ENCODE results near the gene DCXR.

DCXR gene

DNA sequence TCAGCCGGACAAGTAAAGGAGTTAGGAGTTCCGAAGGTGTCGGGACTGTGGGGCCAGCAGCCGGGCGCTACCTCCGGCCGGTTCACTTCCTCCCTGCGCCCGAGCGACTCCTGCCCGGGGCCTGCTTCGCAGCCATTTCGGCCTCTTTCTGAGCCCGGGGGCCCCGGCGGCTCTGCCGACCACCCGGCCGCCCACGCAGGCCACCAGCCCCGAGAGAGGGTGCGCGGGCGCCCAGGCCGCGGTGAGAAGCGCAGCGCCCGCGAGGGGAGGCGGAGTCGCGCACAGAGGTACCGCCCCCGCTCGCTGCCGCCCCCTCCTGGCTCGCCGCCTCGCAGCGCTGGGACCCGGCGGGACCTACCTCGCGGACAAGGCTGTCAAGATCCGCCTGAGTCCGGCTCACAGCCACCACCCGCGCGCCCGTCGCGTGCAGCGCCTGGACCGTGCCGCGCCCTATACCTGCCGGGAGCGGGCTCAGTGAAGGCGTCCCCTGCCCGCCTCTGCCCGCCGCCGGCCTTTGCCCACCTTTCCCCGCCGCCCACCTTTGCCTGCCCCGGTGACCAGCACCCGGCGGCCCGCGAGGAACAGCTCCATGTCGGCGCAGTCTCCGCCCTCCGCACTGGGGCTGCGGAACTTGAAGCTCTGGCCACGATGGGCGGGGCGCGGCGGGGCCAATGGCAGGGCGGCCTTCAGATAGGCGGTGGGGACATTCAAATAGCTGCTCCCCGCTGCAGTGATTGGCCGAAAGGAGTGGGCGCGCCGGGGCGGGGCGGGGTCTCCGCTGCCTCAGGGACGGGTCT lies at the start of gene DCXR:
Gene DCXR, minus strand, starts transcription at position 606 of the 797 bp plus-strand sequence. Its CDS starts 15 bp downstream, at position 591.
- peak; percentile 95 for DNase-seq

DNA sequence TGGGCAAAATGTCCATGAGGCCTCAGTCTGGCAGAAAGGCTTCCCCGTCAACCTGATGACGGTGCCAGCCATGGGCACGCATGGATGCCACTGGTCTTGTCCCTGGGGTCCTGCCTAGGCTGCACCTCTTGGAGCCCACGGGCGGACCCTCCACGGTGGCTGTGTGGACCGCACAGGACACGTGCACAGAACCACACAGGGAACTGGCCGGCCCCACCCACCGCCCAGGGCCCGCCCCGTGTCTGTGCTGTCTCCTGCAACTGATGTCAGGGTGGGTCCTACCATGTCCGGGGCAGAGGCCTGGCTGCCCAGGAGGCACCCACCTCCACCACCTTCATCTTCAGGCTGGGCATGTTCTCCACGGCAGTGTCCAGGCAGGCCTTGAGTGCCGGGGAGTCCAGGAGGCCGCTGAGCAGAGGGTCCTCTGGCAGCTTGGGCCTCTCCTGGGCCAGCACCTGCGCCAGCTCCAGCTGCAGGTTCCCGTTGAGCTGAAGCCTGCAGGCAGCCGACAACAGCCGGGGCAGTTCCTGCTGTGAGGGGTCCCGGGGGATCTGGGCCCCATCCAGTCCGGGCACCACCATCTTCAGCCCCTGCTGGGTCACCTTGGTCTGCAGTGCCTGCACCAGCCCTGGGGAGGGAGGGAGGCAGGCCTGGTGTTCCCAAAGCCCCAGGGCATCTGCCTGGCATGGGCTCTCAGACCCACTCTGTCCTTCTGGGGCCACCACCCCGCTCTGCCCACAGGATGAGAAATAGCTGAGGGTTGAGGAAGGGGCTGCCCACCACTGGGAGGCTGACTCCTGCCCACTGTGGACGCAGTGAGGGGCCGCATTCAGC lies 48.7 kb upstream of the DCXR start:
- DNase-seq = no peak

DNA sequence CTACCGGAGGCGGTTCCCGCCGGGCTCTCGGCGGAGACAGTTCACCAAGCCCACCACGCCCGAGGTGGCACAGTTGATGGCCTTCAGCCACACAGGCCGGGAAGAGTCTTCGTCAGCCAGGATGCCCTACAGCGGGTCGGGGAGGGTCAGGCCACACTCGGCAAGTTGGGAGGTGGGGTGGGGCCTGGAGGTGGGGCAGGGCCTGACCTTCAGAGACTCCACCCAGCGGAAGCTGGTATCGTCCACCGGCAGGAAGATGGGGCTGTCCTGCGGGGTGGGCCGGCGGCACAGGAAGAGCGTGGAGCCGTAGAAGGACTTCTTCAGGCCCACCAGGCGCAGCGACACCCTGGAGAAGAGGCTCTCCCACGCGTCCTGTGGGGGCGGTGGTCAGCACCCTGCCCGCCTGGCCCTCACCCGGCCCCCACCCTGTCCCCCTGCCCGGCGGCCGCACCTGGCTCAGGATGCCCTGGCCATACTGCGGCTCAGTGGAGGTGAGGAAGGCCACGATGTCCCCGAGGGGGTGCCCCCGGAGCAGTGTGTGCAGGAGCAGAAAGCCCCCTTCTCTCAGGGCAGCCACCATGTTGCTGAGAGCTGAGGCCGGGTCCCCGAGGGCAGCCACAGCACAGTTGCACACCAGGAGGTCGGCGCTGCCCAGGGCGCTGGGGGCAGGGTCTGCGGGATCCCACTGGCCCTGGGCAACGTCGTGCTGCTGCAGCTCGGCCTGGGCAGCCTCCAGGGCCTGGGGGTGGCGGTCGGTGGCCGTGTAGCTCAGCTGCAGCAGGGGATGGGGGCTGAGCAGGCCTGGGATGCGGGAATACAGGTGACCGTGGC lies 47.7 kb upstream of the DCXR start:
- DNase-seq = no peak

DNA sequence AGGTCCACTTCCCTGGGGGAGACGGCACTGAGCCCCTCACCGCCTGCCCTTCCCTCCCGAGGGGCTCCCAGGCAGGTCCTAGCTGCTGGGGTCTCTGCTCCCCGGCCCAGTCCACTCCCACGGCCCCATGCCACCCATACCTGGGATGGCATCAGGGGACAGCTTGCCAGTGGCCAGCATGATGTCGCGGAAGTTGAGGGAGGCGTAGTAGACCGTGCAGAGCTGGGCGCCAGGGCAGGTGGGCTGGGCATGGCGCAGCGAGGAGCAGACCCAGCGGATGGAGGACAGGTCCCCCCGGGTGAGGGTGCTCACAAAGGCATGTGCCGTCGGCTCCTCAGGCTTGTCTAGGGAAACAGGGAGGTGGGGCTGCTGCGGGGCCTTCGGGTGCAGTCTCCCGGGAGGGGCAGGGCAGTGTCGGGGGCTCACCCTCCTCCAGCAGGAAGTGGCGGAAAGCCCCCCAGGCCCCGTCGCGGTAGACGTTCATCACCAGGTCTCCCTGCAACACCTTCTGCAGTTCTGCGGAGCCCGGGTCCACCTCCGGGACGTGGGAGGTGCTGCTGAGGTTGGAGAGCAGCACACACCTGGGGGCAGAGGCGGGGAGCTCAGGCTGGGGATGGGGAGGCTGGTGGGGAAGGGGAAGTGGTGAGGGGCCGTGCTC lies 47.0 kb upstream of the DCXR start:
- no peak for DNase-seq

DNA sequence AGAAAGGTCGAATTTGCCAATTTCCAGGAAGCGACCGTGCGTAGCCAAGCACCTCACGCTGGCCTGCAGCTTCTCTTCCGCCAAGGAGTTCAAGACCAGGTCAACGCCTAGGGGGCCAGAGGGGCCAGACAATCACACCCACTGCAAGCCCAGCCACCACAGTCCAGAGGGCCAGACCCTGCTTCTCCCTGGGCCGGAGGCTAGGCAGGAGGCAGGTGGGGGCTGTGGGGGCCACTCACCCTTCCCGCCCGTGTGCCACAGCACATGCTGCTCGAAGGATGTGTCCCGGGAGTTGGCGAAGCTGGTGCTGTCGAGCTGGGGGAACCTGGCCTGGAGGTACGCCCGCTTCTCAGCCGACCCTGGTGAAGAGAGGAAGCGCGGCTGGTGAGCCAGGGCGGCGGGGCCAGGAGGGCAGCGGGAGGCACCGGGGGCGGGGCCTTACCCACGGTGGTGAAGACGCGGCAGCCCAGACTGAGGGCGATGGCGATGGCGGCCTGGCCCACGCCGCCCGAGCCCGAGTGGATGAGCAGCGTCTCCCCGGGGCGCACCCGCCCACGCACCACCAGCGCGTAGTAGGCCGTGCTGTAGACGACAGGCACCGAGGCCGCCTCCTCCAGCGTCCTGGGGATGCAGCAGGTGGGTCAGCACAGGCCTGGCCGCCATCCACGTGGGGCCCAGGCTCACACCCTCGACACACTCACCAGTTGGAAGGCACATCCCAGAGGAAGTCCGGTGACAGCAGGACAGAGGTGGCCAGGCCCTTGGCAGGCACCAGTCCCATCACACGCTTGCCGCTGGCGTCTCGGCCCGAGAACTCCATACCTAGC lies 46.2 kb upstream of the DCXR start:
- DNase-seq = no peak

DNA sequence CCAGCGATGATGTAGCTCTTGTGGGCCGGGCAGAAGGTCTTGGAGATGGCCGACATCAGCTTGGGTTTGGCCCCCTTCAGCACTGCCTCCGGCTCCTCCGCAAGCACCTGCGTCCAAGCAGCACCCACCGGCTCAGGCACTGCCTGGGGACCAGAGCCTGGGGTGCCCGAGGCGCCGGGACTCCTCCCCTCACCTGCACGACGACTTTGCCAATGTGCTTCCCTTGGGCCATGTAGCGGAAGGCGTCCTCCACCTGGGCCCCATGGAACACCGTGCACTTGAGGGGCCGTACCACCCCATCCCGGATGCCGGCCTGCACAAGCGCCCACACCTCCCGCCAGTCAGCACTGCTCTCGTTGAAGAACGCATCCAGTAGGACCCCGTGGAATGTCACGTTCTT lies 45.5 kb upstream of the DCXR start:
- no peak for DNase-seq

DNA sequence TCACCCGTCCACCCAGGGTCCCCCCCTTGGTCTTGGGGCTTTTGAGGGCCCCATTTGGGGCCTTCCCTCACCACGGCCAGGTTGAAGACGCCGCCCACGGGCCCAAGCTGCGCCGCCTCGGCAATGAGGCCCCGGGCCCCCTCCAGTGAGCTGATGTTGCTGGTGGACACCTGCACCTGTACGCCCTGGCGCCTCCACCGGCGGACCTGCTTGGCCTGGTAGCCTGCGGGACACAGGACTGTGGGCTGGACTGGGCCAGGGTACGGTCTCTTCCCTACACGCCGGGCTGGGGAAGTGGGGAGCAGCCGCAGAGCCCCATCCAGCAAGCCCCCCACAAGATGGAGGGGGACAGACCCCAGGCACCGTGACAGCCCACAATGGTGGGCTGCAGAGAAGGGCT lies 45.0 kb upstream of the DCXR start:
- DNase-seq = no peak

DNA sequence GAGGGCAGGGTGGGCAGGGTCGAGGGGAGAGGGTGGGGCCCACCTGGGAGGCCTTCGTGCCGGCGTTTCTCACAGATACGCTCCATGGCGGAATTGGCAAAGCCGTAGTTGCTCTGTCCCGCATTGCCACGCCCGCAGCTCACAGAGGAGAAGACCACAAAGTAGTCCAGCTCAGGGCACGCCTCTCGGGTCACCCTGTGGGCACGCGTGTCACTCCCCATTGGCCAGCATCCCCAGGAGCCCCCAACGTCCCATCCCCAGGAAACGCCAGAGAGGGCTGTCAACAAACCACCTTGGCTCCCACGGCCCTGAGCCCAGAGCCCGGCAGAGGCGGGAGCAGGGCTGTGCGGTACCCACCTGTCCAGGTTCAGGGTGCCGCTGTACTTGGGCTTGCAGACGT lies 44.5 kb upstream of the DCXR start:
- DNase-seq = no peak

DNA sequence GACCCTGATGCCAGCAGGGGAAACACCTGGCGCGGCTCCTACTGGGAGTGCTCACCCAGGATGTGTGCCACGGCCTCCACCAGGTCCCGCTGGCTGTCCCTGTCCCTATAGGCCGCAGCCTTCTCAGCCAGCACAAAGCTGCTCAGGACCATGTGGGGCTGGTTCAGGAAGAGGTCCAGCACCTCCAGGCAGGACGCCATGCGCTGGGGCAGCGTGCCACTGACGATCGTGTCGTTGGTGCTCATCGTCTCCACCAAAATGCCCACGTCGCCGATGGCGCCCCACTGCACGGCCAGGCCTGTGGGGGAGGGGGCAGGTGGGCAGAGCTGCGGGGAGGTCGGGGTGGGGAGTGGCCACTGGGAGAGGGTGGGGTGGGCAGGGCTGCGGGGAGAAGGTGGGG lies 44.0 kb upstream of the DCXR start:
- DNase-seq = no peak

DNA sequence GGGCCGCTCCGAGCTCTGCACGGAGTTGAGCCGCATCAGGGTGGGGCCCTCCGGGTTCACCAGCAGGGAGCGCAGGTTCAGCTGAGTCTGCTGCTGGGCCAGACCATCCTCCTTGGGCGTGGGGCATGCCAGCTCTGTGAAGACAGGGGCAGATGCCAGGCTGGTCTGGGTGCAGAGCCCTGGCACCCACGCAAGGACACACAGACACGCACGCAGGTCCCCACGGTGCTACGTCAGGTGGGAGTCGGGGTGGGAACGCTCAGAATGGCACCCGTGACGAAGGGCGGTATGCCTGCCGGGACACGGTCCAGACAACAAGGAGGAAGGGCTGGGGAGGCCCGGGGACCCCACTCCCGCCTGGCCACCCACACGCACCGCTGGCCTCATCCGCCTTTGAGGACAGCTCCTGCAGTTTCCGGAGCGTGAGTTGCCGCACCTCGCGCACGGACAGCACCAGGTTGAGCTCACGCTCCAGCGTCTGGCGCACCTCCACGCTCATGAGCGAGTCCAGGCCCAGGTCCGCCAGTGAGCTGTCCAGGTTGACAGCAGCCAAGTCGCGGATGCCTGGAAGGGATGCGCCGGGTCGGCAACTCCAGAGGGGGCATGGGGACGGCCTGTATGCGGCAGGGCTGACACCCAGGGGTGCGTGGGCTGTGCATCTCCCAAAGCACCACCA lies 43.4 kb upstream of the DCXR start:
- DNase-seq = no peak

DNA sequence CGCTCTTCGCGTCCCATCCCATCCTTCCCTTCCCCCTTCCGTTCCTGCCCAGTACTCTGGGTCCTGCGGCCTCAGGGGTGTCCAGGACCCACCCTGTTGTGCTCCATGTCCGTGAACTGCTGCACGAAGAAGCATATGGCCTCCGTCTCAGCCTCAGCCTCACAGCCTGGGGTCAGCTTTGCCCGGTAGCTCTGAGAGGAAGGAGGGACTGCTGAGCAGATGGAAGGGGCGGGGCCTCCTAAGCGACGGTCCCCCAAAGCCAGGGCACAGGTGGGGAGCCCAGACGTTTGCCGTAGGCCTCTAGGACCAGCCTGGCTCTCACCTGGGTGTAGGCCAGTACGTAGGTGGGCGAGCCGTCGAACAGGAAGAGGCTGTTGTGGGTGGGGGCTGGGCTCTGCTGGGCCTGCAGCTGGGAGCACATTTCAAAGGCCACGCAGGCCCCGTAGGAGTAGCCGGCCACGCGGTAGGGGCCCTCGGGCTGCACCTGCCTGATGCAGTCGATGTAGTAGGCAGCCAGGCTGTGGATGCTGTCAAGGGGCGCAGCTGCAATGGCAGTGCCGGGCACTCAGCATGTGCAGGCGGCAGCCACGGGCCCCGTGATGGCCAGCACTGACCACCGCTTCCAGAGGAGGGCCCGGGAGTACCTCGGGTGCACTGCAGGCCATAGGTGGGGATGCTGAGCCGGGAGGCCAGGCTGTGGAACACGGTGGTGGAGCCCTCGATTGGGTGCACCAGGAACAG lies 42.7 kb upstream of the DCXR start:
- DNase-seq = no peak

DNA sequence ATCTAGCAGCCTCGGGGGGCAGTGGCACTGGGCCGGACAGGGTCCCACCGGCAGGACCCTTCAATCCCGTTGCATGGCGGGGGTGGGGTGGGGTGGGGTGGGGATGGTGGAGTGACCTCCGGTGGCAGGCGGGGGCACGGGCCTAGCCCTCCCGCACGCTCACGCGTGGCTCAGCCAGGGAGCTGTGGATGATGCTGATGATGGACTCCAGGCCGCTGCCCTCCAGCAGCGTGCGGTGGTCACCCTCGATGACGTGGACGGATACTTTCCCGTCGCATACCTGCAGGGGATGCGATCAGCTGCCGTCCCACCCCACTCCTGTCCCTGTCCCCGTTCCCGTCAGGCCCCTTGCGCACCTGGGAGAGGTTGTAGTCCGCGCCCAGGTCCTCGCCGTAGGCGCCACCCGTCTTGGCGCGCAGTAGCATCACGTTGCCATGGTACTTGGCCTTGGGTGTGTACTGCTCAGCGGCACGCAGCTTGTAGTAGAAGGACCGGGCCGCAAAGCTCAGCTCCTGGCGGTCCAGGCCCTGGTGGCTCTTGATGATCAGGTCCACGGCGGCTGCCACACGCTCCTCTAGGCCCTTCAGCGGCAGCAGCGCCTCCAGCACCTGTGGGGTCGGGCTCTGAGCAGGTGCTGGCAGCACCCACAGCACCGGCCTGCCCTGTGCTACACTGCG lies 41.6 kb upstream of the DCXR start:
- no peak for DNase-seq

DNA sequence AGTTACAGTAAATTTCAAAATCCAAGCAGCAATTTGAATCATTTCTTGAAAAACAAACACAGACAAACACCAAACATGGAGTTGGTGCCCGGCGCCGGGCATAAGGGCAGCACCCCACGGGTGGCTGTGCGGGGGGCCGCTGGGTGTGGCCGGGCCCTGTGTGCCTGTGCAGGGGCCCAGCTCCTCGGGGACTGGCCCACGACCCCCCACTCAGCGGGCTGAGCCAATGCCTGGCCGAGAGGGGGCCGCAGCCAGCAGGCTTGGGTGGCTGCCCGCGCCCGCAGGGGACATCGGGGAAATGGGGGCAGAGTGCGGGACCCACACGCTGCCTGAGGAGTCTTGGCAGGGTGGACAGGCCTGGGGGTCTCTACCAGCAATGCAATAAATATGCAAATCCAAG lies 40.9 kb upstream of the DCXR start:
- no peak for DNase-seq

DNA sequence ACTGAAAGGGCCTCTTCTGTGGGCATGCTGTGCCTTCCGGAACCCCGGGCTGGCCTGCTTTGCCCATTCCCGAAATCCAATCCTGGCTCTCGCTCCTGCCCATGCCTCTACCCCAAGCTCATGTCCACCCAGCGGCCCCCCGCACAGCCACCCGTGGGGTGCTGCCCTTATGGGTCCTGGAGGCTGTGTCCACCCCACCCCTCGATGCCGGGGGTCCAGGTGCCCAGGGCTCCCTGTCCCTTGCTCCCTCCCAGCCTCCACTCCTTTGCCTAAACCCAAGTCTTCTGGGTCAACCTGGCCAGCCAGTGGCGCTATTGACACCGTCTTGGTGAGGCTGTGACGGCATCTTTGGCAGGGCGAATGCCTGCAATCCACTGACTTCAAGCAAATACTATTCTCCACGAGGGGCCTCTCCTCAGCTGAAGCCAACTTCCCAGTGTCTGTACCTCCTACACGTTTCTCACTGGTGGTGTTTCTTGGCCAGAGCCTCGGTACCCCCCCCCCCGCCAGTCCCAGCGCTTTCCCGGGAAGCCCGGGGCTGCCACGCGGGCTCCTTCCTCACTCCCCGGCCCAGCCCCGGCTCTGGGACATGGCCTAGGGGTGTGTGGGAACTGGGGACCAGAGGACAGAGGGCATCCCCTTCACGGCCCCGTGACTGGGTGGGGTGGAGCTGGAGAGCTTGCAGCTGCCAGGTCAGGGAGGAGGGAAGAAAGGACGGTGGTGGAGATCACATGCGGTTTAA lies 40.3 kb upstream of the DCXR start:
- DNase-seq = no peak

DNA sequence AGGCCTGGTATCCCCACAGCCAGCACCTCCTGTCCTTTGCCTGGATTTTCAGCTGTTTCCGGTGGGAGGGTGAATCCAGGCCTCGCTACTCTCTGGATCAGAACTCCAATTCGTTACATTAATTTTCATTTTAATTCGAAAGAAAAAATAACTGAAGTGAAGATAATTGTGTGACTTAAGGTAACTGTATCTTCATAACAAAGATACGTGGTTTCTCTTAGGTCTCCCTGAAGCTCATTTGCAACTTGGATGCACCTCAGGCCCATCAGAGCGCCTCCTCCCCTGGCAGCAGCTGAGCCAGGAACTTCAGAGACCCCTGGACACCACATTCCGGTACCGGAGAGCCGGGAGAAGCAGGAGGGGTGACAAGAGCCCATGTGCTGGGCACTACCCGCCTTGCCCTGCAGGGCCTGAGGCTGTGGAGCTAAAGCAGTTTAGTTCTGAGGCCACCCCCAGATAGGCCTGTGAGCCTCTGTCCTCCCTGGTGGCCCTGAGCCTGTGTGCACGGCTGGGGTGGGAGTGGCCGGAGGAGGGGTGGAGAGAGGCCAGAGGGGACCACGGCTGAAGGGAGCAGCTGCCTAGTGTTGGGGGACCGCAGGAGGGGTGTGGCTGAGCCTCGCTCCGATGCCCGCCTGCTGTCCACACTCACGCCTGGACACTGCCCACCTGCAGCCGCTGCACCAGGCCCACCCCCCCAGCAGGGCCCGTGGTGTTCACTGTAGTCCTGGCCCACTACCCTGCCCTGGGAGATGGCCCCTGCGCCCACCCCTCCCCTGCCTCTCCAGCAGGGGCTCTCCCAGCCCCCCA lies 39.5 kb upstream of the DCXR start:
- DNase-seq = no peak

DNA sequence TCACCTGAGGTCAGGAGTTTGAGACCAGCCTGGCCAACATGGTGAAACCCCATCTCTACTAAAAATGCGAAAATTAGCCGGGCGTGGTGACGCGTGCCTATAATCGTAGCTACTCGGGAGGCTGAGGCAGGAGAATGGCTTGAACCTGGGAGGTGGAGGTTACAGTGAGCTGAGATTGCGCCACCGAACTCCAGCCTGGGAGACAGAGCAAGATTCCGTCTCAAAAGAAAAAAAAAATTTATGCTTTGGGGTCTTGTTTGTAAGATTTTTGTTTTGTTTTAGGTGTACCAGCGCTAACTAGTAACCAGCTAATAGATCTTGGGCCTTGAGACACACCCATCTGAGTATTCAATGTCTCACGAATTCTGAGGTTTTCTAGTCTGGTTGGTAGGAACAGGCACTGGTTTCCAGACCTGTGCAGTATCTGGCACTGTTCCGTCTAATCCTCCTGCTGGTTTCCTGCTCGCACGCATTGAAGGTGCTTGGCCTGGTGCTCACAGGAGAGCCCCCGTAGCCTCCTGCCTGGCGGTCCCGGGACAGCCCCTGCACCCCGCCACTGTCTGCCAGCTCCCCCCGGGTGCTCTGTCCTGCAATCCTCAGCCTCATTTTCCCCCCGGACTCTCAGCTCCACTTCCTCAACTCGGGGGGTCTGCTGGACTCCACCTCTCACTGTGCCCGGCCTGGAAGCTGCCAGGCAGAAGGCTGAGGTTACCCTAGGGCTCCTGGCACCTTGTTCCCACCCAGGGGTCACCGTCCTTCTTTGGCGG lies 38.7 kb upstream of the DCXR start:
- DNase-seq = no peak

DNA sequence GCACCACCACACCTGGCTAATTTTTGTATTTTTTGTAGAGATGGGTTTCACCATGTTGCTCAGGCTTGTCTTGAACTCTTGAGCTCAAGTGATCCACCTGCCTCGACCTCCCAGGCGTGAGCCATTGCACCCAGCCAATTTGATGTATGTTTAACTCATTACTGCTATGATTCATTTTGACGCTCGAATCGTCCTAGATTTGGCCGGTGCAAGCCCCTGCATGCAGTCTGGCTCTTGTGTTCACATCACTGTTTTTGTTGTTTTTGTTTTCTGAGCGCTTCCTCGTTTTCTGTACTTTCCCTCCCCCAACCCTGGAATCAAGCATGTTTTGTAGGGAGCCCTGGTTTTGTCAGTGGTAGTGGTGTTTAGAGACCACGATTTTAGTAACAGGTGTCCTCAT lies 35.9 kb upstream of the DCXR start:
- DNase-seq = no peak

DNA sequence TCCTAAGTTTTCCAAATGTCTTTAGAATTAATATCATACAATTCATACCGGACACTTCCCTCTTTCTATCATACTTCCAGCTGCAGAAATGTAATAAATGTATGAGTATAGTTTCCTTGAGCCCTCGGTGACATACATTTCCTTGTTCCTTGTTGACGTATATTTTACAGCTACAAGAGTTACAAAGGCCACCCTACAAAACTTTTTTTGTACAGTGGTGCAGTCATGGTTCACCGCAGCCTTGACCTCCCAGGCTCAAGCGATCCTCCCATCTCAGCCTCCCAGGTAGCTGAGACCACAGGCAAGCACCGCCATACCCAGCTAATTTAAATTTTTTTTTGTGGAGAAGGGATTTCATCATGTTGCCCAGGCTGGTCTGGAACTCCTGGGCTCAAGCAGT lies 35.3 kb upstream of the DCXR start:
- no peak for DNase-seq

All from NCI-H1092 (cell line).